Loucy (cell line): ENCODE data around the gene ZMYND8.

Experiments
- H2AFZ ChIP-seq: fragments of 200-600 bp; sonication (generic); 2 replicates; pipeline ENCODE4 v1.6.0; 2016; ENCODE audit warnings: antibody characterized with exemption, mild to moderate bottlenecking, low read length, moderate library complexity
- H3F3A ChIP-seq: fragments of 200-600 bp; 2 replicates; pipeline ENCODE4 v1.6.0; 2016; ENCODE audit warnings: antibody characterized with exemption, low read depth, mild to moderate bottlenecking
- H3K27me3 ChIP-seq: fragments of 200-600 bp; sonication (generic); 2 replicates; pipeline ENCODE4 v1.6.1; 2014; ENCODE audit warnings: low read length, mild to moderate bottlenecking; ENCODE audit not compliant: insufficient read depth, poor library complexity, severe bottlenecking
- H3K36me3 ChIP-seq: fragments of 200-600 bp; sonication (generic); 2 replicates; pipeline ENCODE4 v1.6.1; 2016; ENCODE audit warnings: low read length; ENCODE audit not compliant: insufficient read depth
- H3K4me1 ChIP-seq: fragments of 200-600 bp; sonication (generic); 2 replicates; pipeline ENCODE4 v1.5.1; 2014; ENCODE audit warnings: low read length, mild to moderate bottlenecking; ENCODE audit not compliant: insufficient read depth, poor library complexity, severe bottlenecking
- H3K4me2 ChIP-seq: fragments of 200-600 bp; sonication (generic); 2 replicates; pipeline ENCODE4 v1.6.0; 2014; ENCODE audit warnings: antibody characterized with exemption, low read length, low read depth, mild to moderate bottlenecking; ENCODE audit not compliant: poor library complexity, severe bottlenecking
- H3K4me3 ChIP-seq: fragments of 200-600 bp; sonication (generic); 2 replicates; pipeline ENCODE4 v1.5.1; 2014; ENCODE audit warnings: low read length, mild to moderate bottlenecking, mixed read lengths; ENCODE audit not compliant: poor library complexity, severe bottlenecking
- H3K79me2 ChIP-seq: fragments of 200-600 bp; sonication (generic); 2 replicates; pipeline ENCODE4 v1.6.1; 2014; ENCODE audit warnings: low read length; ENCODE audit not compliant: insufficient read depth
- H3K9ac ChIP-seq: fragments of 200-600 bp; sonication (generic); 2 replicates; pipeline ENCODE4 v1.6.0; 2014; ENCODE audit warnings: mild to moderate bottlenecking, low read depth, low read length, moderate library complexity; ENCODE audit not compliant: poor library complexity, severe bottlenecking
- H3K9me2 ChIP-seq: fragments of 200-600 bp; sonication (generic); replicated peaks from 2 replicates; pipeline ENCODE4 v1.6.1; 2016; ENCODE audit warnings: low read depth, low read length, mixed read lengths
- H3K9me3 ChIP-seq: fragments of 200-600 bp; sonication (generic); 2 replicates; pipeline ENCODE4 v1.6.1; 2014; ENCODE audit warnings: mild to moderate bottlenecking, antibody characterized with exemption, low read length, low read depth; ENCODE audit not compliant: insufficient read depth
- H4K20me1 ChIP-seq: fragments of 200-600 bp; sonication (generic); 2 replicates; pipeline ENCODE4 v1.6.0; 2014; ENCODE audit warnings: antibody characterized with exemption, low read length, mild to moderate bottlenecking; ENCODE audit not compliant: insufficient read depth, poor library complexity, severe bottlenecking
- EZH2phosphoT487 ChIP-seq: fragments of 200-600 bp; IDR thresholded peaks from 2 replicates; pipeline ENCODE4 v1.6.1; 2018; ENCODE audit warnings: antibody characterized with exemption, mild to moderate bottlenecking, moderate library complexity, borderline replicate concordance
- TF ChIP-seq, protein P1 (sequence below): fragments of 200-600 bp; sonication (generic); conservative IDR thresholded peaks from 2 replicates; pipeline ENCODE4 v1.5.1; 2014; ENCODE audit warnings: mild to moderate bottlenecking, antibody characterized with exemption, low read length

ZMYND8 gene

GRCh38 chr20:47161411-47161810 is 195.1 kb downstream of the ZMYND8 start:
- H2AFZ ChIP-seq: no peak overlapping the region
- TF ChIP-seq, protein P1, sequence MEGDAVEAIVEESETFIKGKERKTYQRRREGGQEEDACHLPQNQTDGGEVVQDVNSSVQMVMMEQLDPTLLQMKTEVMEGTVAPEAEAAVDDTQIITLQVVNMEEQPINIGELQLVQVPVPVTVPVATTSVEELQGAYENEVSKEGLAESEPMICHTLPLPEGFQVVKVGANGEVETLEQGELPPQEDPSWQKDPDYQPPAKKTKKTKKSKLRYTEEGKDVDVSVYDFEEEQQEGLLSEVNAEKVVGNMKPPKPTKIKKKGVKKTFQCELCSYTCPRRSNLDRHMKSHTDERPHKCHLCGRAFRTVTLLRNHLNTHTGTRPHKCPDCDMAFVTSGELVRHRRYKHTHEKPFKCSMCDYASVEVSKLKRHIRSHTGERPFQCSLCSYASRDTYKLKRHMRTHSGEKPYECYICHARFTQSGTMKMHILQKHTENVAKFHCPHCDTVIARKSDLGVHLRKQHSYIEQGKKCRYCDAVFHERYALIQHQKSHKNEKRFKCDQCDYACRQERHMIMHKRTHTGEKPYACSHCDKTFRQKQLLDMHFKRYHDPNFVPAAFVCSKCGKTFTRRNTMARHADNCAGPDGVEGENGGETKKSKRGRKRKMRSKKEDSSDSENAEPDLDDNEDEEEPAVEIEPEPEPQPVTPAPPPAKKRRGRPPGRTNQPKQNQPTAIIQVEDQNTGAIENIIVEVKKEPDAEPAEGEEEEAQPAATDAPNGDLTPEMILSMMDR: no peak
- no peak for TF ChIP-seq EZH2phosphoT487
- no peaks in the 10 kb centered on the region for H3F3A ChIP-seq
- H4K20me1 ChIP-seq: no peaks in the 10 kb centered on the region
- no peak overlapping the region for H3K9ac ChIP-seq
- H3K36me3 ChIP-seq: no peaks in the 10 kb centered on the region
- H3K9me2 ChIP-seq: no peaks in the 10 kb centered on the region
- no peak overlapping the region for H3K4me2 ChIP-seq
- no peaks in the 10 kb centered on the region for H3K79me2 ChIP-seq
- H3K27me3 ChIP-seq: no peaks in the 10 kb centered on the region
- H3K4me3 ChIP-seq: no peak overlapping the region
- H3K9me3 ChIP-seq: no peaks in the 10 kb centered on the region
- no peaks in the 10 kb centered on the region for H3K4me1 ChIP-seq

DNA sequence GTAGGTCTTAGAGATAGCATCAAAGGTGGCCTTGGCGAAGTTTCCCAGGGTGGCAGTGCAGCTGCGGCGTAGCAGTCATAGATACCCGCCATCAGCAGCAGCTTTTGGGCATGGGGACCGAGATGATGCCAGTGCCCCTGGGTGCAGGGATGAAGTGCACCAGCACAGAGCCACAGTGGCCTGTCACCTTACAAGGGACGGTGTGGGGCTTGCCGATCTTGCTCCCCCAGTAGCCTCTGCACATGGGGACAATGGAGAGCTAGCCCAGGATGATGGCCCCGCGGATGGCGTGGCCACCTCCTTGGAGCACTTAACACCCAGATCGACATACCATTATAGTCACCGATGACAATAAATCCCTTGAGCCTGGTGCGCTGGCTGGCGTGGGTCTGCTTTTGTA is 195.5 kb downstream of the ZMYND8 start:
- no peak overlapping the region for H3K4me2 ChIP-seq
- H3K36me3 ChIP-seq: no peaks in the 10 kb centered on the region
- H2AFZ ChIP-seq: no peak overlapping the region
- no peak for TF ChIP-seq EZH2phosphoT487
- TF ChIP-seq, protein P1: no peak
- no peaks in the 10 kb centered on the region for H3K4me1 ChIP-seq
- no peaks in the 10 kb centered on the region for H3K9me3 ChIP-seq
- no peaks in the 10 kb centered on the region for H3K79me2 ChIP-seq
- no peaks in the 10 kb centered on the region for H3K9me2 ChIP-seq
- no peaks in the 10 kb centered on the region for H4K20me1 ChIP-seq
- H3K27me3 ChIP-seq: no peaks in the 10 kb centered on the region
- H3K4me3 ChIP-seq: no peak overlapping the region
- no peak overlapping the region for H3K9ac ChIP-seq
- no peaks in the 10 kb centered on the region for H3F3A ChIP-seq

DNA sequence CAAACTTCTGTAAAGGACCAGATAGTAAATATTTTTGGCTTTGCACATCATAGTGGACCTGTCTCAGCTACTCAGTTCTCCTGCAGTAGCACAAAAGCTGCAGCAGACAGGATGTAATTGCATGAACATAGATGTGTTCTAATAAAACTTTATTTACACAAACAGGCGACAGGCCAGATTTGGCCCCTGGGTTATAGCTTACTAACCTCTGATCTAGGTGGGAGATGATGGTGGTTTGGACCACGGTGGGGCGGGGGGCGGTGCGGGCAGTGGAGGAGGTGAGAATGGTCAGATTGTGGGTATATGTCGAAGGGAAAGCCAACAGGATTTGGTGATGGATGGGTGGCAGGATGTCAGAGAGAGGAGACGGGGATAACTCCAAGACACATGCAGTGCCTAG is 196.3 kb downstream of the ZMYND8 start:
- no peaks in the 10 kb centered on the region for H3K9me3 ChIP-seq
- TF ChIP-seq, protein P1: no peak
- TF ChIP-seq EZH2phosphoT487: no peak
- no peaks in the 10 kb centered on the region for H3F3A ChIP-seq
- no peaks in the 10 kb centered on the region for H3K9me2 ChIP-seq
- H4K20me1 ChIP-seq: no peaks in the 10 kb centered on the region
- no peak overlapping the region for H3K9ac ChIP-seq
- H3K4me2 ChIP-seq: no peak overlapping the region
- no peaks in the 10 kb centered on the region for H3K4me1 ChIP-seq
- H3K79me2 ChIP-seq: no peaks in the 10 kb centered on the region
- H3K27me3 ChIP-seq: no peaks in the 10 kb centered on the region
- no peak overlapping the region for H3K4me3 ChIP-seq
- no peaks in the 10 kb centered on the region for H3K36me3 ChIP-seq
- no peak overlapping the region for H2AFZ ChIP-seq
